ENCODE data around the gene ZBTB11. TPM values are rescaled to one million over a fixed set of nuclear protein-coding genes. Genes with fewer than 3 reads are reported as not detected.

ZBTB11 gene
- total and polyA plus RNA-seq, 10 of the 15 experiments (the other 5 are each of a cell fraction or from before 2014, with no cell fraction given): 3.5 to 25.7 (median 18.0) TPM

- Histone ChIP-seq H4K20me1 (ENCODE audit: control insufficient read depth, insufficient read depth) (no peaks in the 10 kb centered on the region), H3K9me3 (replicated peaks; ENCODE audit: control insufficient read depth, insufficient read depth, low read length) (no peaks in the 10 kb centered on the region), H3K4me1 (ENCODE audit: control insufficient read depth, insufficient read depth, low read length) (no peaks in the 10 kb centered on the region; the same call in 1 of the 2 replicates), H3K79me2 (ENCODE audit: control insufficient read depth, insufficient read depth, low read length) (no peaks in the 10 kb centered on the region), H3K9ac (ENCODE audit: control insufficient read depth, insufficient read depth, low read length) (no peak overlapping the region), H3K27ac (ENCODE audit: control insufficient read depth, insufficient read depth) (no peak overlapping the region), H3K27me3 (replicated peaks in 1 of 2; ENCODE audit: control insufficient read depth in 2 of 2, insufficient read depth in 2 of 2, low read length in 1 of 2) (no peaks in the 10 kb centered on the region; a peak in 1 of 4 replicates), H3K36me3 (ENCODE audit: control insufficient read depth in 2 of 2, insufficient read depth in 2 of 2, low read length in 1 of 2) (no peaks in the 10 kb centered on the region), H3K4me2 (ENCODE audit: control insufficient read depth, insufficient read depth) (no peak overlapping the region), H3K4me3 (no peak overlapping the region), H2AFZ (ENCODE audit: control insufficient read depth, low read depth, low read length) (peak overlapping the region; percentile 77)
- SMC1A ChIA-PET (ENCODE audit: uncharacterized antibody, unreplicated experiment): interaction anchor here (0.7 kb wide), 1 partner anchor 270 kb away, joined by 3 read pairs; no protein-coding TSS in a partner anchor
- BruUV-seq (replicated peaks): no TSS peak
- WGBS (ENCODE audit: insufficient coverage, insufficient replicate concordance, low lambda C conversion rate, missing lambda C conversion rate): 31% methylated on average over 18 of the region's 18 CpGs
- in situ Hi-C loops (cut with MboI) (loop anchor here (5.0 kb wide), 1 partner anchor 564 kb away; no protein-coding TSS in a partner anchor), intact Hi-C loops (cut with micrococcal nuclease; ENCODE audit: unreplicated experiment) (loop anchor here (1.0 kb wide), 2 partner anchors 62 to 566 kb away; partner anchors contain the start of gene PCNP)
- RAD21 ChIA-PET (ENCODE audit: unreplicated experiment): interaction anchor here (1.3 kb wide), 1 partner anchor 63 kb away, joined by 3 read pairs; the partner anchor contains the start of gene PCNP
- ATAC-seq: peak; percentile 98
- FAIRE-seq: peak; percentile 61
- DNase-seq (ENCODE audit: low read depth, low spot score): peak; percentile 11
- POLR2A ChIA-PET: no interaction called here
- CTCF ChIA-PET: interaction anchor here (0.9 to 4.2 kb wide), 8 partner anchors 8 to 567 kb away, joined by 3 to 22 read pairs (median 5); partner anchors contain the start of gene PCNP
- TF ChIP-seq SREBF2 (IDR thresholded peaks at IDR 0.05; ENCODE audit: low read length) (no peak), SMC3 (IDR thresholded peaks at IDR 0.05; ENCODE audit: borderline replicate concordance, low read length) (peak; percentile 59; the same call in 1 of the 2 replicates), RAD21 (IDR thresholded peaks at IDR 0.05; ENCODE audit: insufficient read depth, low read depth, low read length) (peak; percentile 68), CTCF (IDR thresholded peaks at IDR 0.05 in 2 of 3, conservative IDR thresholded peaks at IDR 0.05 in 1 of 3; ENCODE audit: control insufficient read depth in 2 of 3, extremely low read depth in 1 of 3, insufficient read depth in 1 of 3, low read depth in 3 of 3, low read length in 3 of 3) (peak; percentile 63 to 67 (median 65)), ATF2 (IDR thresholded peaks at IDR 0.05; ENCODE audit: low read length) (no peak)
Observed at GRCh38 chr3:101635954-101636798, 40.8 kb downstream of the ZBTB11 start.
